Keratinocyte (primary cell): ENCODE data around the gene SP6.

ENCODE experiments used
- EZH2 ChIP-seq: IDR thresholded peaks from one replicate; pipeline ENCODE4 v1.6.1; 2012; ENCODE audit warnings: inconsistent platforms, mild to moderate bottlenecking, low read length, moderate library complexity
- TF ChIP-seq, protein P1 (sequence below), 3 experiments: IDR thresholded peaks in 1 of 3; conservative IDR thresholded peaks in 1 of 3; optimal IDR thresholded peaks in 1 of 3; 2 replicates in 2 of 3; 3 replicates in 1 of 3; pipeline versions ENCODE3 to v1.5.1; 2011; ENCODE audit warnings: low read length in 3 of 3, mild to moderate bottlenecking in 3 of 3, moderate library complexity in 2 of 3, control low read depth in 1 of 3, inconsistent platforms in 1 of 3; ENCODE audit not compliant: insufficient read depth in 2 of 3; ENCODE audit errors: extremely low read depth in 1 of 3

GRCh38 chr17:47867813-47868533 lies 17.0 kb upstream of the SP6 start:
- TF ChIP-seq, protein P1, sequence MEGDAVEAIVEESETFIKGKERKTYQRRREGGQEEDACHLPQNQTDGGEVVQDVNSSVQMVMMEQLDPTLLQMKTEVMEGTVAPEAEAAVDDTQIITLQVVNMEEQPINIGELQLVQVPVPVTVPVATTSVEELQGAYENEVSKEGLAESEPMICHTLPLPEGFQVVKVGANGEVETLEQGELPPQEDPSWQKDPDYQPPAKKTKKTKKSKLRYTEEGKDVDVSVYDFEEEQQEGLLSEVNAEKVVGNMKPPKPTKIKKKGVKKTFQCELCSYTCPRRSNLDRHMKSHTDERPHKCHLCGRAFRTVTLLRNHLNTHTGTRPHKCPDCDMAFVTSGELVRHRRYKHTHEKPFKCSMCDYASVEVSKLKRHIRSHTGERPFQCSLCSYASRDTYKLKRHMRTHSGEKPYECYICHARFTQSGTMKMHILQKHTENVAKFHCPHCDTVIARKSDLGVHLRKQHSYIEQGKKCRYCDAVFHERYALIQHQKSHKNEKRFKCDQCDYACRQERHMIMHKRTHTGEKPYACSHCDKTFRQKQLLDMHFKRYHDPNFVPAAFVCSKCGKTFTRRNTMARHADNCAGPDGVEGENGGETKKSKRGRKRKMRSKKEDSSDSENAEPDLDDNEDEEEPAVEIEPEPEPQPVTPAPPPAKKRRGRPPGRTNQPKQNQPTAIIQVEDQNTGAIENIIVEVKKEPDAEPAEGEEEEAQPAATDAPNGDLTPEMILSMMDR (optimal IDR thresholded peaks at IDR 0.05 in 1 of 3, IDR thresholded peaks at IDR 0.05 in 1 of 3, conservative IDR thresholded peaks at IDR 0.05 in 1 of 3; ENCODE audit: extremely low read depth in 1 of 3, insufficient read depth in 2 of 3, low read length in 3 of 3): no peak
- no peak for TF ChIP-seq EZH2
